ENCODE data around the gene PCDHA9.
"Not testable (repeated sequence)": the region's sequence is repeated elsewhere in the genome, so short reads cannot be mapped to it uniquely, and the experiment has no call there.

The PCDHA9 gene, protein sequence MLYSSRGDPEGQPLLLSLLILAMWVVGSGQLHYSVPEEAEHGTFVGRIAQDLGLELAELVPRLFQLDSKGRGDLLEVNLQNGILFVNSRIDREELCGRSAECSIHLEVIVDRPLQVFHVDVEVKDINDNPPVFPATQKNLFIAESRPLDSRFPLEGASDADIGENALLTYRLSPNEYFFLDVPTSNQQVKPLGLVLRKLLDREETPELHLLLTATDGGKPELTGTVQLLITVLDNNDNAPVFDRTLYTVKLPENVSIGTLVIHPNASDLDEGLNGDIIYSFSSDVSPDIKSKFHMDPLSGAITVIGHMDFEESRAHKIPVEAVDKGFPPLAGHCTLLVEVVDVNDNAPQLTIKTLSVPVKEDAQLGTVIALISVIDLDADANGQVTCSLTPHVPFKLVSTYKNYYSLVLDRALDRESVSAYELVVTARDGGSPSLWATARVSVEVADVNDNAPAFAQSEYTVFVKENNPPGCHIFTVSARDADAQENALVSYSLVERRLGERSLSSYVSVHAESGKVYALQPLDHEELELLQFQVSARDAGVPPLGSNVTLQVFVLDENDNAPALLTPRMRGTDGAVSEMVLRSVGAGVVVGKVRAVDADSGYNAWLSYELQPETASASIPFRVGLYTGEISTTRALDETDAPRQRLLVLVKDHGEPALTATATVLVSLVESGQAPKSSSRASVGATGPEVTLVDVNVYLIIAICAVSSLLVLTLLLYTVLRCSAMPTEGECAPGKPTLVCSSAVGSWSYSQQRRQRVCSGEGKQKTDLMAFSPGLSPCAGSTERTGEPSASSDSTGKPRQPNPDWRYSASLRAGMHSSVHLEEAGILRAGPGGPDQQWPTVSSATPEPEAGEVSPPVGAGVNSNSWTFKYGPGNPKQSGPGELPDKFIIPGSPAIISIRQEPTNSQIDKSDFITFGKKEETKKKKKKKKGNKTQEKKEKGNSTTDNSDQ

DNA sequence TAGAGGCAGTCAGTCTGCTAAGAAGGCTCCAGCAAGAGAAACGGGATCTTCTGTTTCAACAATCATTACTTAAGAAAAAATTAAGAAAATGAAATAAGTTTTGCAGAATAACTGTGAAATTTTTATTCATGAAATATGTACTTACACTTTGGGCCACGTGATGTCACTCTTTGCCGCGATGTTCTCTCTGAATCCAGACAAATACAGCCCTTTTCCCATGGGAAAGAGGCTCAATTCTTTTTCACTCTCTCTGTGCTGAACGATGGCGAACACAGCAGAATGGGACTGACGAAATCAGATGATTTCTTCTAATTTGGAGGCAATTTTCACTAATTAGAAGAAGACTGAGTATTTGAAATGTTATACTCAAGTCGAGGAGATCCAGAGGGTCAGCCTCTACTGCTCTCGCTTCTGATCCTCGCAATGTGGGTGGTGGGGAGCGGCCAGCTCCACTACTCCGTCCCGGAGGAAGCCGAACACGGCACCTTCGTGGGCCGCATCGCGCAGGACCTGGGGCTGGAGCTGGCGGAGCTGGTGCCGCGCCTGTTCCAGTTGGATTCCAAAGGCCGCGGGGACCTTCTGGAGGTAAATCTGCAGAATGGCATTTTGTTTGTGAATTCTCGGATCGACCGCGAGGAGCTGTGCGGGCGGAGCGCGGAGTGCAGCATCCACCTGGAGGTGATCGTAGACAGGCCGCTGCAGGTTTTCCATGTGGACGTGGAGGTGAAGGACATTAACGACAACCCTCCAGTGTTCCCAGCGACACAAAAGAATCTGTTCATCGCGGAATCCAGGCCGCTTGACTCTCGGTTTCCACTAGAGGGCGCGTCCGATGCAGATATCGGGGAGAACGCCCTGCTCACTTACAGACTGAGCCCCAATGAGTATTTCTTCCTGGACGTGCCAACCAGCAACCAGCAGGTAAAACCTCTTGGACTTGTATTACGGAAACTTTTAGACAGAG is at the start of gene PCDHA9:
TSS of gene PCDHA9 (plus strand) at position 244 of the 964 bp plus-strand sequence. CDS start at position 358, 114 bp downstream.
- not testable (repeated sequence) for DNase-seq

GRCh38 chr5:140800816-140801493 is 47.2 kb upstream of the PCDHA9 start, which contains the start of gene PCDHA3:
TSS of gene PCDHA3 (plus strand) at chr5:140801057.
- DNase-seq = no peak

DNA sequence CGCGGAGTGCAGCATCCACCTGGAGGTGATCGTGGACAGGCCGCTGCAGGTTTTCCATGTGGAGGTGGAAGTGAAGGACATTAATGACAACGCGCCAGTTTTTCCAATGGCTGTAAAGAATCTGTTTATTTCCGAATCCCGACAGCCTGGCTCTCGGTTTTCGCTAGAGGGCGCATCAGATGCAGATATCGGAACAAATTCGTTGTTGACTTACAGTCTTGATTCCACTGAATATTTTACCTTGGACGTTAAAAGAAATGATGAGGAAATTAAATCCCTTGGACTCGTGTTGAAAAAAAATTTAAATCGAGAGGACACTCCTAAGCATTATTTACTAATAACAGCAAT is 46.7 kb upstream of the PCDHA9 start:
- DNase-seq = no peak

- DNase-seq = not testable (repeated sequence)
These were observed 45.8 kb upstream of the PCDHA9 start for GRCh38 chr5:140802381-140802780.

DNA sequence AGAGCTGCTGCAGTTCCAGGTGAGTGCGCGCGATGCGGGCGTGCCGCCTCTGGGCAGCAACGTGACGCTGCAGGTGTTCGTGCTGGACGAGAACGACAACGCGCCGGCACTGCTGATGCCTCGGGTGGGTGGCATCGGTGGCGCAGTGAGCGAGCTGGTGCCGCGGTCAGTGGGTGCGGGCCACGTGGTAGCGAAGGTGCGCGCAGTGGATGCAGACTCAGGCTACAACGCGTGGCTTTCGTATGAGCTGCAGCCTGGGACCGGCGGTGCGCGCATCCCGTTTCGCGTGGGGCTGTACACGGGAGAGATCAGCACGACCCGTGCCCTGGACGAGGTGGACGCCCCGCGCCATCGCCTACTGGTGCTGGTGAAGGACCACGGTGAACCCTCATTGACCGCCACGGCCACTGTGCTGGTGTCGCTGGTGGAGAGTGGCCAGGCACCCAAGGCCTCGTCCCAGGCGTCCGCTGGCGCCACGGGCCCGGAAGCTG is 45.4 kb upstream of the PCDHA9 start:
- no peak for DNase-seq

DNA sequence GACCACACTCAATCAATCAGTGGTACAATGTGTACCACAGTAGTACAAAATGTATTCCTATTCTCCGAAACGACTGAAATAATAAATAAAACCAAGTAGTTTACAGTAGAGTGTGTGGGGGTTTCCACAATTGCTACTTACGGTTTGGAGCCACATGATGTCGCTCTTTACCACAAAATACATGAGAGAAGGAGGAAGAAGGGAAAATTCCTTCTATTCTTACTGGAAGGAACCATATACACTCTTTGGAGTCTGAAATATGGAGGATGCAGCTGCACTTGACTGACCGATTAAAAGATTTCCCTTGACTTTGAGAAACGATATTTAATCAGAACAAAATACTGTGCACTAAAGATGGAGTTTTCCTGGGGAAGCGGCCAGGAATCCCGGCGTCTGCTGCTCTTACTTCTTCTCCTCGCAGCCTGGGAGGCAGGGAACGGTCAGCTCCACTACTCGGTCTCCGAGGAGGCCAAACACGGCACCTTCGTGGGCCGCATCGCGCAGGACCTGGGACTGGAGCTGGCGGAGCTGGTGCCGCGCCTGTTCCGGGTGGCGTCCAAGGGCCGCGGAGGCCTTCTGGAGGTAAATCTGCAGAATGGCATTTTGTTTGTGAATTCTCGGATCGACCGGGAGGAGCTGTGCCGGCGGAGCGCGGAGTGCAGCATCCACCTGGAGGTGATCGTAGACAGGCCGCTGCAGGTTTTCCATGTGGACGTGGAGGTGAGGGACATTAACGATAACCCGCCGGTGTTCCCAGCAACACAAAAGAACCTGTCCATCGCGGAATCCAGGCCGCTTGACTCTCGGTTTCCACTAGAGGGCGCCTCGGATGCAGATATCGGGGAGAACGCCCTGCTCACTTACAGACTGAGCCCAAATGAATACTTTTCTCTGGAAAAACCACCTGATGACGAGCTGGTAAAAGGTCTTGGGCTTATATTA is 41.1 kb upstream of the PCDHA9 start, which contains the start of gene PCDHA4:
TSS of gene PCDHA4 (plus strand) at position 235 of the 942 bp plus-strand sequence.
- no peak for DNase-seq

- DNase-seq = not testable (repeated sequence)
These were observed 39.8 kb upstream of the PCDHA9 start for GRCh38 chr5:140808241-140808888.

DNA sequence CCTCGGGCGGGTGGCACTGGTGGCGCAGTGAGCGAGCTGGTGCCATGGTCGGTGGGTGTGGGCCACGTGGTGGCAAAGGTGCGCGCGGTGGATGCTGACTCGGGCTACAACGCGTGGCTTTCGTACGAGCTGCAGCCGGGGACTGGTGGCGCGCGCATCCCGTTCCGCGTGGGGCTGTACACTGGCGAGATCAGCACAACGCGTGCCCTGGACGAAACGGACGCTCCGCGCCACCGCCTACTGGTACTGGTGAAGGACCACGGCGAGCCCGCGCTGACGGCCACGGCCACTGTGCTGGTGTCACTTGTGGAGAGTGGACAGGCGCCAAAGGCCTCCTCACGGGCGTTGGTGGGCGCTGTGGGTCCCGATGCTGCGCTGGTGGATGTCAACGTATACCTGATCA is 39.3 kb upstream of the PCDHA9 start:
- no peak for DNase-seq

GRCh38 chr5:140821375-140822280 is 26.6 kb upstream of the PCDHA9 start, which contains the start of gene PCDHA5:
TSS of gene PCDHA5 (plus strand) at chr5:140821613.
- no peak for DNase-seq

GRCh38 chr5:140822281-140822629 is 25.9 kb upstream of the PCDHA9 start:
- DNase-seq = no peak

- not testable (repeated sequence) for DNase-seq
These were observed 25.2 kb upstream of the PCDHA9 start for GRCh38 chr5:140822969-140823368.

DNA sequence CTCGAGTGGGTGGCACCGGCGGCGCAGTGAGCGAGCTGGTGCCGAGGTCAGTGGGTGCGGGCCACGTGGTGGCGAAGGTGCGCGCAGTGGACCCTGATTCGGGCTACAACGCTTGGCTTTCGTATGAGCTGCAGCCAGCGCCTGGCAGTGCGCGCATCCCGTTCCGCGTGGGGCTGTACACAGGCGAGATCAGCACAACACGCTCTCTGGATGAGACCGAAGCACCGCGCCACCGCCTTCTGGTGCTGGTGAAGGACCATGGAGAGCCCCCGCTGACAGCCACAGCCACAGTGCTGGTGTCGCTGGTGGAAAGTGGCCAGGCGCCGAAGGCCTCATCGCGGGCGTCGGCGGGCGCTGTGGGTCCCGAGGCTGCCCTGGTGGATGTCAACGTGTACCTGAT is 24.7 kb upstream of the PCDHA9 start:
- DNase-seq = no peak

- no peak for DNase-seq
These were observed 20.3 kb upstream of the PCDHA9 start, which contains the start of gene PCDHA6 for GRCh38 chr5:140827704-140828361. TSS of gene PCDHA6 (plus strand) at chr5:140827960. CDS start at chr5:140828092, 132 bp downstream.

DNA sequence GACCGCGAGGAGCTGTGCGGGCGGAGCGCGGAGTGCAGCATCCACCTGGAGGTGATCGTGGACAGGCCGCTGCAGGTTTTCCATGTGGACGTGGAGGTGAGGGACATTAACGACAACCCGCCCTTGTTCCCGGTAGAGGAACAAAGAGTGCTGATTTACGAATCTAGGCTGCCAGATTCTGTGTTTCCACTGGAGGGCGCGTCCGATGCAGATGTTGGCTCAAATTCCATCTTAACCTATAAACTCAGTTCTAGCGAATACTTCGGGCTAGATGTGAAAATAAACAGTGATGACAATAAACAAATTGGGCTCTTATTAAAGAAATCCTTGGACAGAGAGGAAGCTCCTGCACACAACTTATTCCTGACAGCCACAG is 19.8 kb upstream of the PCDHA9 start:
- DNase-seq = no peak

GRCh38 chr5:140829511-140830501 is 18.4 kb upstream of the PCDHA9 start:
- DNase-seq = not testable (repeated sequence)

- no peak for DNase-seq
These were observed 14.2 kb upstream of the PCDHA9 start, which contains the start of gene PCDHA7 for GRCh38 chr5:140833993-140834392. TSS of gene PCDHA7 (plus strand) at chr5:140834269. CDS start at chr5:140834384, 115 bp downstream.

Data from activated gamma-delta T cell treated with Interleukin-2 at 50 U/mL for 16 hours (primary cell).